ENCODE results near the gene FGF12.

FGF12 gene

GRCh38 chr3:192239956-192240355, 487.4 kb downstream of the FGF12 start:
- no peak for TF ChIP-seq POLR2AphosphoS5 (IDR thresholded peaks at IDR 0.05; ENCODE audit: low read depth, low read length)
- no peak for TF ChIP-seq TAF1 (IDR thresholded peaks at IDR 0.05; ENCODE audit: borderline replicate concordance, insufficient read depth, low read length)
- no peak for TF ChIP-seq SIN3A (IDR thresholded peaks at IDR 0.05; ENCODE audit: borderline replicate concordance, insufficient read depth, low read length)
- no peak for TF ChIP-seq FOXP2 (optimal IDR thresholded peaks at IDR 0.05; ENCODE audit: borderline replicate concordance, extremely low read depth, extremely low read length, insufficient read depth)

GRCh38 chr3:192237992-192238608, 489.2 kb downstream of the FGF12 start:
- TF ChIP-seq FOXP2 (optimal IDR thresholded peaks at IDR 0.05; ENCODE audit: borderline replicate concordance, extremely low read depth, extremely low read length, insufficient read depth) (no peak), SIN3A (IDR thresholded peaks at IDR 0.05; ENCODE audit: borderline replicate concordance, insufficient read depth, low read length) (no peak), POLR2AphosphoS5 (IDR thresholded peaks at IDR 0.05; ENCODE audit: low read depth, low read length) (no peak)
- TF ChIP-seq, protein P1, sequence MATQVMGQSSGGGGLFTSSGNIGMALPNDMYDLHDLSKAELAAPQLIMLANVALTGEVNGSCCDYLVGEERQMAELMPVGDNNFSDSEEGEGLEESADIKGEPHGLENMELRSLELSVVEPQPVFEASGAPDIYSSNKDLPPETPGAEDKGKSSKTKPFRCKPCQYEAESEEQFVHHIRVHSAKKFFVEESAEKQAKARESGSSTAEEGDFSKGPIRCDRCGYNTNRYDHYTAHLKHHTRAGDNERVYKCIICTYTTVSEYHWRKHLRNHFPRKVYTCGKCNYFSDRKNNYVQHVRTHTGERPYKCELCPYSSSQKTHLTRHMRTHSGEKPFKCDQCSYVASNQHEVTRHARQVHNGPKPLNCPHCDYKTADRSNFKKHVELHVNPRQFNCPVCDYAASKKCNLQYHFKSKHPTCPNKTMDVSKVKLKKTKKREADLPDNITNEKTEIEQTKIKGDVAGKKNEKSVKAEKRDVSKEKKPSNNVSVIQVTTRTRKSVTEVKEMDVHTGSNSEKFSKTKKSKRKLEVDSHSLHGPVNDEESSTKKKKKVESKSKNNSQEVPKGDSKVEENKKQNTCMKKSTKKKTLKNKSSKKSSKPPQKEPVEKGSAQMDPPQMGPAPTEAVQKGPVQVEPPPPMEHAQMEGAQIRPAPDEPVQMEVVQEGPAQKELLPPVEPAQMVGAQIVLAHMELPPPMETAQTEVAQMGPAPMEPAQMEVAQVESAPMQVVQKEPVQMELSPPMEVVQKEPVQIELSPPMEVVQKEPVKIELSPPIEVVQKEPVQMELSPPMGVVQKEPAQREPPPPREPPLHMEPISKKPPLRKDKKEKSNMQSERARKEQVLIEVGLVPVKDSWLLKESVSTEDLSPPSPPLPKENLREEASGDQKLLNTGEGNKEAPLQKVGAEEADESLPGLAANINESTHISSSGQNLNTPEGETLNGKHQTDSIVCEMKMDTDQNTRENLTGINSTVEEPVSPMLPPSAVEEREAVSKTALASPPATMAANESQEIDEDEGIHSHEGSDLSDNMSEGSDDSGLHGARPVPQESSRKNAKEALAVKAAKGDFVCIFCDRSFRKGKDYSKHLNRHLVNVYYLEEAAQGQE (IDR thresholded peaks at IDR 0.05; ENCODE audit: insufficient read depth in 1 of 2, low read depth in 2 of 2, low read length in 2 of 2): no peak

- TF ChIP-seq POLR2AphosphoS5 (IDR thresholded peaks at IDR 0.05; ENCODE audit: low read depth, low read length): no peak
- TF ChIP-seq FOXP2 (optimal IDR thresholded peaks at IDR 0.05; ENCODE audit: borderline replicate concordance, extremely low read depth, extremely low read length, insufficient read depth): no peak
Measured at GRCh38 chr3:192229866-192230265, 497.5 kb downstream of the FGF12 start.

DNA sequence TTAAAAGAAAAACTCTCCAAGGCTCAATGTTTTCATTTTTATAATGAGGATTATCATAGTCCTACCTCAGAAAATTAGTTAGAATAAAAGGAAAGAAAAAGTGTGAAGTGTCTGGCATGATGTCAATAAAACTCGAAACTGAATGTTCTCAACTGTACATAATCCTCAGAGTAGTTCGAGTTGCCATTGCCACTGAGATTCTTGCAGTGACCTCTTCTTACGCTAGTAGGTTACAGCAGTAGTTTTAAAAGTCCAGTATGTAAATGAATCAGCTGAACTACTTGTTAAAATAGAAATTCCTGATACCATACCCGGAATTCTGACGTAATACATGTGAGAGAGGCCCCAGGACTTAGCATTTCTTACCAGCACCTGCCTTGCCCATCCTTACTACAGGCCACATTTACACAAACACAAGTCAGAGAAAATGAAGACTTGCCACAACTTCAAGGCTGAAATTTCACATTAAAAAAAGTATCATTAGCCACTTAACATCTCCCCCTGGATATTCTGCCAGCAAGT, 502.6 kb downstream of the FGF12 start:
- no peak for TF ChIP-seq TAF1 (IDR thresholded peaks at IDR 0.05; ENCODE audit: borderline replicate concordance, insufficient read depth, low read length)

DNA sequence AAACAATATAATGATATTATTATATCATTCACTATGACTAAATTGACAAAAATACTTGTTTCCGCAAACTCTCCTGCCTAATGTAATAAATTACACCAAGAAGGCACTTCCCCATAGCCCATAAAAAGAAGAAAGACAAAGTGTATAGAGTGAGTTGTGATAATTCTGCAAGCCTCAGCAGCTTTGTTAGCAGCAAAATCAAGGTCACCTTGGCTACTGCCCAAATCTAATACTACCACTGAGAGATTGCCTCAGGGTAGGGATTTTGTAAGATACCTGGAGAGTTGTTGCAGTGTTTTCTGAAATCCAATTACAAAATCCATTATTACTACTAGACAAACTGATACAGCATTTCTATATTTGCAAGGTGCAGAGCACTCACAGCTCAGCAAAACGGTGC, 503.5 kb downstream of the FGF12 start:
- TF ChIP-seq TAF1 (IDR thresholded peaks at IDR 0.05; ENCODE audit: borderline replicate concordance, insufficient read depth, low read length) (no peak), SIN3A (IDR thresholded peaks at IDR 0.05; ENCODE audit: borderline replicate concordance, insufficient read depth, low read length) (no peak), POLR2AphosphoS5 (IDR thresholded peaks at IDR 0.05; ENCODE audit: low read depth, low read length) (no peak), FOXP2 (optimal IDR thresholded peaks at IDR 0.05; ENCODE audit: borderline replicate concordance, extremely low read depth, extremely low read length, insufficient read depth) (no peak)
- TF ChIP-seq, protein P1 (IDR thresholded peaks at IDR 0.05; ENCODE audit: insufficient read depth in 1 of 2, low read depth in 2 of 2, low read length in 2 of 2): no peak

- TF ChIP-seq, protein P1 (IDR thresholded peaks at IDR 0.05; ENCODE audit: insufficient read depth in 1 of 2, low read depth in 2 of 2, low read length in 2 of 2): no peak
Measured at GRCh38 chr3:192220915-192221314, 506.4 kb downstream of the FGF12 start.

DNA sequence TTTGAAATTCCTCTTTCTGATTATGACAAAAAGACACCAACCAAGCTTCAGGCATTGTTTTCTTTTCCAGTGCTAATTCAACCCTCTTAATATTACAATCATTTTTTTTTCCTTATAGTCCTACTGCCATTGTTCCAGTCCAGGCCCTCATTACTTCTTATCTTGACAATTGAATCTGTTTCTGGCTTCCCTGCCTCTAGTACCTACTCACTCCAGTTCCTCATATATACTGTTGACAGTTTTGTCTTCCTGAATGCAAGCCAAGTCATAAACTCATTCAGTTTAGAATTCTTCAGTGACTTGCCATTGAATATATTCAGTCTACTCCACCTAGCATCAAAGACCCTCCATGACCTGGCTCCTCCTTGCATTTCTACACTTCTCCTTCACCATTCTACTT, 507.4 kb downstream of the FGF12 start:
- TF ChIP-seq TAF1 (IDR thresholded peaks at IDR 0.05; ENCODE audit: borderline replicate concordance, insufficient read depth, low read length) (no peak), SIN3A (IDR thresholded peaks at IDR 0.05; ENCODE audit: borderline replicate concordance, insufficient read depth, low read length) (no peak), POLR2AphosphoS5 (IDR thresholded peaks at IDR 0.05; ENCODE audit: low read depth, low read length) (no peak), FOXP2 (optimal IDR thresholded peaks at IDR 0.05; ENCODE audit: borderline replicate concordance, extremely low read depth, extremely low read length, insufficient read depth) (no peak)
- TF ChIP-seq, protein P1 (IDR thresholded peaks at IDR 0.05; ENCODE audit: insufficient read depth in 1 of 2, low read depth in 2 of 2, low read length in 2 of 2): no peak
